Vagina (tissue), 2 donors: ENCODE data around the gene KCNMB2.

ENCODE experiments used
- POLR2A ChIP-seq, 2 donors: fragments of 450-650 bp; IDR thresholded peaks; one replicate each; pipeline ENCODE4 v1.6.1; 2017; ENCODE audit warnings: antibody characterized with exemption in 2 of 2, mild to moderate bottlenecking in 2 of 2, moderate library complexity in 2 of 2
- POLR2AphosphoS5 ChIP-seq, 2 donors: sonication (generic); formaldehyde crosslinking; IDR thresholded peaks; one replicate each; pipeline ENCODE4 v1.9.0; 2017; ENCODE audit warnings: antibody characterized with exemption in 2 of 2, mild to moderate bottlenecking in 2 of 2, low read depth in 1 of 2; ENCODE audit not compliant: insufficient read depth in 1 of 2

GRCh38 chr3:178684881-178685590 lies 148.8 kb downstream of the KCNMB2 start:
- no peak for TF ChIP-seq POLR2A (IDR thresholded peaks at IDR 0.05)
- no peak for TF ChIP-seq POLR2AphosphoS5 (IDR thresholded peaks at IDR 0.05; ENCODE audit: insufficient read depth in 1 of 2, low read depth in 1 of 2)
